ENCODE measurements around the gene SIPA1L3.
"Not testable (repeated sequence)": the region's sequence is repeated elsewhere in the genome, so short reads cannot be mapped to it uniquely, and the experiment has no call there.

Gene SIPA1L3, protein sequence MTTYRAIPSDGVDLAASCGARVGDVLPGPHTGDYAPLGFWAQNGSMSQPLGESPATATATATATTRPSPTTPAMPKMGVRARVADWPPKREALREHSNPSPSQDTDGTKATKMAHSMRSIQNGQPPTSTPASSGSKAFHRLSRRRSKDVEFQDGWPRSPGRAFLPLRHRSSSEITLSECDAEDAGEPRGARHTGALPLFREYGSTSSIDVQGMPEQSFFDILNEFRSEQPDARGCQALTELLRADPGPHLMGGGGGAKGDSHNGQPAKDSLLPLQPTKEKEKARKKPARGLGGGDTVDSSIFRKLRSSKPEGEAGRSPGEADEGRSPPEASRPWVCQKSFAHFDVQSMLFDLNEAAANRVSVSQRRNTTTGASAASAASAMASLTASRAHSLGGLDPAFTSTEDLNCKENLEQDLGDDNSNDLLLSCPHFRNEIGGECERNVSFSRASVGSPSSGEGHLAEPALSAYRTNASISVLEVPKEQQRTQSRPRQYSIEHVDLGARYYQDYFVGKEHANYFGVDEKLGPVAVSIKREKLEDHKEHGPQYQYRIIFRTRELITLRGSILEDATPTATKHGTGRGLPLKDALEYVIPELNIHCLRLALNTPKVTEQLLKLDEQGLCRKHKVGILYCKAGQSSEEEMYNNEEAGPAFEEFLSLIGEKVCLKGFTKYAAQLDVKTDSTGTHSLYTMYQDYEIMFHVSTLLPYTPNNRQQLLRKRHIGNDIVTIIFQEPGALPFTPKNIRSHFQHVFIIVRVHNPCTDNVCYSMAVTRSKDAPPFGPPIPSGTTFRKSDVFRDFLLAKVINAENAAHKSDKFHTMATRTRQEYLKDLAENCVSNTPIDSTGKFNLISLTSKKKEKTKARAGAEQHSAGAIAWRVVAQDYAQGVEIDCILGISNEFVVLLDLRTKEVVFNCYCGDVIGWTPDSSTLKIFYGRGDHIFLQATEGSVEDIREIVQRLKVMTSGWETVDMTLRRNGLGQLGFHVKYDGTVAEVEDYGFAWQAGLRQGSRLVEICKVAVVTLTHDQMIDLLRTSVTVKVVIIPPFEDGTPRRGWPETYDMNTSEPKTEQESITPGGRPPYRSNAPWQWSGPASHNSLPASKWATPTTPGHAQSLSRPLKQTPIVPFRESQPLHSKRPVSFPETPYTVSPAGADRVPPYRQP (N-terminal part only)

DNA sequence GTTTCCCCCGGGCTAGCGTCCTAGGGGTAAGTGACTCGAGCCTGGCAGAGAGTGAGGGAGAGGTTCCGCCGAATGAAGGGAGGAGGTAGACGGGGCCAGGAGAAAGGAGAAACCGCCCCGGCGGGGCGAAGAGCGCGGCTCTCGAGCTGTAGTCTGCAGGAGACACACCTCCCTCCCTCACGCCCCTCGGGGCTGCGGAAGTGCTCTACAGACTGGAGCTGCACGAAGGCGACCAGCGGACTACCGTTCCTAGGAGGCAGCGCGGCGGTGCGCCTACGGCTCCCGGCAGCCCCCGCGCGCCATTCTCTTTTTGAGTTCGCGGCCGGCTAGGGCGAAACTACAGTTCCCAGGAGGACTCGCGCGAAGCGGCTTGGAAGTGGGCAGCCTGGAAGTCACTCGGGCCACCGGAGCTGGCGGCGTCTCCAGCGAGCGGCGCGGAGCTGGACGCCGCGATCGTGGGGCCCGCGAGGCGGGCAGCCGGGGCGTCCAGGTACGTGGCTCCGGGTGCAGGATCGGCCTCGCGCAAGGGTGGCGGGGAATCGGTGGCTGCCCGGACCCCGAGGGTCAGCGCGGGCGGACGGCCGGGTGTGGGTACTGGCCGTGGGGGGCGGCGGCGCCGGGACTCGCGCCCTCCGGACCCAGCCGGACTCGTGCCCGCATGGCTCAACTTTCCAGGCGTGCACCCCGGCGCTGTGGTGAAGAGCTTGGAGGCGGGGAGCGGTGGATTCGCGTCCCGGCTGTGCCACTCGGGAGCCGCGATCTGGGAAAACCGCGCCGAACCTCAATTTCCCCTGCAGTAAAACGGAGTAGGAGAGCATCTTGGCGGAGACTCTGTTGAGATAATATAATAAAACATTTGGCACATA is at the start of gene SIPA1L3:
Gene SIPA1L3 (plus strand): TSS at position 340 of the 866 bp plus-strand sequence. CDS start 174,358 bp downstream, outside the sequence.
- peak; percentile 93 for DNase-seq

DNA sequence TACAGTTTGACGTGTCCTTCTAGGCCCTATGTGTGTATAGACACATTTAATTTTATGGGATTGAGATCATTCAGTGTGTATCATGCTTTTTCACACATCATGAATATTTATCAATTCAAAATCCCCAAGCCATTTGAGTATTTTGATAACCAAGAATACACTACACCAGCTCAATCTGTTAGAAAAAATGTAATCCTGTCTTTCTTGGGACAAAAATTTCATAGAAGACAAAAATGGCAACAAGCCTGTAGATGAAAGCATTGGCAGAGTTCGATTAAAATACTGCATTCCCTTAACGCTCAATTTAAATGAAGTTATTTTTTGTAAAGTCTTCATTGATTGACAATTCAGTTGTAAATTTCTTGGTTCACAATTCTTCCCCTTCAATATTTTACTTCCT is 42.5 kb upstream of the SIPA1L3 start:
- no peak for DNase-seq

GRCh38 chr19:37865930-37866329 is 41.1 kb upstream of the SIPA1L3 start:
- DNase-seq = not testable (repeated sequence)

DNA sequence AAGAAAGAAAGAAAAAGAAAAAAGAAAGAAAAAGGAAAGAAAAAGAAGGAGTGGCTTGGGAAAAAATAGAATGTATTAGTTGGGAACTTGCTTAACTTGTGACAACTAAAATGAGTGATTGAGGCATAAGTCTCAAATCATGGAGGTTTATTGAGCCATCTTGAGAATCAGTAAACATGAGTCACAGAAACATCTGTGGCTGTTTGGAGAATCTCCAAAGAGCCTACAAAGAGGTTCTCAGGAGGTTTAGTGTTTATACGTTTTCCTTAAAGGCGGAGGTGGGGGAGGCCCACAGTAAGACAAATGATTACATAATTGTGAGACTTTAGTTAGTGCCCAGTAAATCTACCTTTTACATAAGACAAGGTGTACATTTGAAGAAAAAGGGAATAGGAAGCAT is 39.2 kb upstream of the SIPA1L3 start:
- DNase-seq = no peak

- no peak for DNase-seq
These were observed 37.2 kb upstream of the SIPA1L3 start for GRCh38 chr19:37869766-37870340.

DNA sequence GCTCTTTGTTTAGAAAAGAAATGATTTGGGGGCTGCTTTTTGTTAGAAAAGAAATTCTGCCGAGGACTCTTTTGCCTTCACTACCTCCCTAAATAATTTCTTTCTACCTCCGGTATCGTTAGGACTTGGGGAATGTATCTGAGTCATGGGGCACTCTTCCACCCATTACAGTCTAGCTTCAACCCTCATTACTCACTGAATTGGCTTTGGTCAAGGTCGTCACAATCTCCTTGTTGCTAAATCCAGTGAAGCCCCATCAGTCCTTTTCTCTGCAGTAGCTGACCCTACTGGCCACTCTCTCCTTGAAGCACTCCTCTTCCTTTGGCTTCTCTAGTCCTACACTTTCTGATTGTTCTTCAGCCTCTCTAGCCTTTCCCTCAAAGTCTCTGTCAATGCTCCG is 34.6 kb upstream of the SIPA1L3 start:
- no peak for DNase-seq

GRCh38 chr19:37874784-37875183 is 32.2 kb upstream of the SIPA1L3 start:
- no peak for DNase-seq

DNA sequence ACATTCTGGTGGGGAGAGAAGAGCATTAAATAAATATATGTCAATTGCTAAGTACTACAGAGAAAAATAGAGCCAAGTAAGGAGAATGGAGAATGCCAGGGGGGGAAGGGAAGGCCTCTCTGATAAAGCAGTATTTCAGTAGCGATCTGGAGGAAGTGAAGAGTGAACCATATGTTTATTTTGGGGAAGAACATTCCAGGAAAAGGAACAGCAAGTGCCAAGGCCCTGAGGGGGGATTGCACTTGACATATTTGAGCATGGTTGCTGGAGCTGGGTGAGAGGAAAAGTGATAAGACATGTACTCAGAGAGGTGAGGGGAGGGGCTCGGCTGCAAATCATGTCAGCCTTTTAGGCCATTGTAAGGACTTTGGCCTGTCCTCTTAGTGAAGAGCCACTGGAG is 31.0 kb upstream of the SIPA1L3 start:
- no peak for DNase-seq

- DNase-seq = no peak
These were observed 29.9 kb upstream of the SIPA1L3 start for GRCh38 chr19:37877147-37877546.

GRCh38 chr19:37885392-37885791 is 21.6 kb upstream of the SIPA1L3 start:
- no peak for DNase-seq

GRCh38 chr19:37886571-37886970 is 20.4 kb upstream of the SIPA1L3 start:
- DNase-seq = no peak

DNA sequence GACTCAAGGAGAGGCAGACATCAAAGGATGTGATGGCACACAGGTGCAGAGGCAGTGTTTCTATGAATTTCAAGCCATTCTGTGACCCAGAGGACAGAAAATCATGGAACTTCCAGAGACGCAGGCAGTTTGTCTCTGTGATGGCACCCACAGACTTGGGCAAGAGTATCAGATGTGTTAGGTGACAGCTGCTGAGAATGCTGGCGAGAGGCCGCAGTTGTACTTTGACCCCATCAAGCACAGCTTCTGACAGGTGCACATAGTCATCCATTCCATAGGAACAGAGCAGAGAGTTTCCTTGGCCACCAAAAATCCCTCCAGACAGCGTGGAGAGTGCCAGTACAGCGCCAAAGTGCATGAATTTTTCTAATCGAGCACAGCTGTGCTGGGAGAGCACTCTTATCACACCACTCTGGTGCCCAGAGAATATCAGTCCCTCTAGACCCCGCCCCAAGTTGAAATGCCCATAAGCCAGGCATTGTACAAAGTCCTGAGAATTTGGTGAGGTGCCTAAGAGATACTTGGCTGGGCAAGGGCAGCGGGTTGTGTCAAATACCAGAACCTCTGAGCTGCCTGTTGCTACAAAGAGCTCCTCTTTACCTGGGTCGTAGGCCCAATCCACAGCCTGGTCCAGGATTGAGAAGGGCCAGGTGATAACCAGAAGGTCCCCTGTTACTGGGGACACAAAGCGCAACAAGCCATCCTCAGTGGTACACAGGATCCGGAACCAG is 13.0 kb upstream of the SIPA1L3 start:
- no peak for DNase-seq

DNA sequence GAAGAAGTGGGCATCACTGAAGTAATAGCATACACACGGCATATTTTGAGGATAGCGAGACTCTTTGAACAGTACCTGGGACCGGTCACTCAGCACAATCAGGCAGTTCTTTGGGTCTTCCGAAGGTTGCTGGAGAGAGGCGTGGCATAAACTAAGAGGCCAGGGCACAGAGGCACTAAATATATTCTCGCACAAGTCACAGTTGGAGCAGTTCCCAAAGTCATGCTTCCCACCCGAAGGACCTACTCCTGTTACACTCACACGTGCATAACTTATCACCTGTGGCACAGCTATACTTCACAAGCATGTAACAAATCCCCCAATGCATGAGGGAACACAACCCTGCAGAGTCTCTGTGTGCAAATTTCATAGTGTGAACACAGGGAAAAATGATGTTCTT is 10.8 kb upstream of the SIPA1L3 start:
- DNase-seq = no peak

- no peak for DNase-seq
These were observed 7.6 kb upstream of the SIPA1L3 start for GRCh38 chr19:37899453-37899852.

DNA sequence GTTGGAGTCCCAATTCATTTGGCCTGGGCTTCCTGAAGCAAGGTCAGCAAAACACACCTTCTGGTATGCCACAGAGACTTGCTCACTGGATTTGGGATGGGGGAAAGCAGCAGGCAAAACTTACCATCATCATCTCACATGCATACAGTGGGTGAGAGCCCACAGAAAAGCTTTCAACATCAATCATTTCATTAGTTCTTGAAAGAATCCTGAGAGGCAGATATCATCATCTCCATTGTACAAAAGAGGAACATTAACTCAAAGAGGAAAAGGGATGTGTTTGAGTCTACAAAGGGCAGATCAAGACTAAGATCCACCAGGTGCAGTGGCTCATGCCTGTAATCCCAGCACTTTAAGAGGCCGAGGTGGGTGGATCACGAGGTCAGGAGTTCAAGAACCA is 7.0 kb upstream of the SIPA1L3 start:
- no peak for DNase-seq

DNA sequence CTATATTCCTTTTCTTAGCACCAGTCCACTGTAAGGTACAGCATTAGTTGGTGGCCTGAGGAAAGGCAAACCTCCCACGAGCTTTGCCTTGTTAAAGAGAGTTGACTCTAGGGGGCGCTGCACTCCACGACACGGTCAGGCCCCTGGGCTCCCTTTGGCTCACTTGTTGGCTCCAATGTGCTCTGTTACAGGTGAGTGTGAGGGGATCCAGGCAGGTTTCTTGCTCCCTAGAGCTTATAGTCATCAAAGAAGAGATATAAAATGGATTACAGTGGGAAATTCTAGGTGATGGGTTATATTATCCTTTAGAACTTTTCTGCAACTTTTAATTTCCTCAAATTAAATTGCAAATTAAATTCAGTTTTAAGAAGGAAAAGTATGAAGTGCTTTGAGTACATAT is 4.3 kb upstream of the SIPA1L3 start:
- peak; percentile 81 for DNase-seq

DNA sequence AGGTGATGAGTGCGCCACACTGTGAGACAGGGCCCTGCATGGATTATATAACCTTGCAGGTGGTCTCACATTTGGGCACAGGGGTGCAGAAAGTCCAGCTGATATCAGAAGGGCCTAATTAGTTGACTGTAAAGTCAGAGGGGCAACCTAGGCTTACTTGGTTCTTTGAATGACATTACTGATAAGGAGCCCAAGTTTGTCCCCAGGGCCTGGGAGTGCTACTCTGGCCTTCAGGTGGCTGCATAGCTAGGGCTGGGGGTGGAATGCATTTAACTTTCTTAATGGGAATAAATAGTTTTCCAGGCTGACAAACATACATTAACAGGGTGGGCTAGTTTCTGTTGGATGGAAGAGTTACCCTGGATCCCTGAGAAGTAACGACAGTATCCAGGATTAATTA is 3.9 kb upstream of the SIPA1L3 start:
- DNase-seq = no peak

- peak; percentile 66 for DNase-seq
These were observed 801 bp upstream of the SIPA1L3 start, which contains the start of gene WDR87 for GRCh38 chr19:37905946-37906868. TSS of gene WDR87 (minus strand) at chr19:37906594. CDS start at chr19:37898239, 8,355 bp downstream.

DNA sequence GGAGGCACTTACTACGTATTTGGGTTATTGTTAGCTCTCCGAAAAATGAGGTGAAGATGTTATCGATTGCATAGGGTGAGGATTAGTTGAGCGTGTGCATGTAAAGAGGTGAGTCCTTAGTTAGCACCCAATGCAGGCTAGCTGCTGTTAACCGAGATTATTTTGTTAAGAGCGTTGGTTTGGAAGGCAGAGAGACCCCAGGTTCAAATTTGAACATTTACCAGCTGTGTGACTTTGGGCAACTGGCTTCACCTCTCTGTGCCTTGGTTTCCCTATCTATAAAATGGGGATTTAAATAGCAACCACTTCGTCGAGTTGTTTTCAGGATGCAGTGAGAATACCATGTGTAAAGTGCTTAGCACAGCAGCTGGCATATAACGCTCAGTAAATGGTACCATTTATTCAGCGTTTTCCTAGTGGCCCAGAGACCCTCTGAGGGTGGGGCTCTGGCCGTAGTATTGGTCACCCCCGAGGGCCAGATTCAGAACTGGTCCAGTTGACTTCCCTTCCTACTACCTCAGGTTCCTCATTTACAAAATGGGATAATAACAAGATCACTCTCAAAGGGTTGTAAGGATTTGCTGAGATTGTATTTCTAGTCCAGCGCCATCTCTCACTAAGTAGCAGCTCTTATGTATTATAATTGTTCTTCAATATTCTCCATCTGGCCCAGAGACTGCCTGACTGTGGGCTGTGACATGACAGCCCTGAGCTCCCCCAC is 887 bp downstream of the SIPA1L3 start:
- DNase-seq = no peak
